K562 (cell line): Measurements from ENCODE around the gene EMD. TPM values are rescaled to one million over a fixed set of nuclear protein-coding genes. Genes with fewer than 3 reads are reported as not detected.

Experiments used
- ARID2 ChIP-seq: fragments of 450-650 bp; IDR thresholded peaks from 2 replicates; pipeline ENCODE4 v1.6.1; 2017; ENCODE audit warnings: antibody characterized with exemption, mild to moderate bottlenecking
- CBFB ChIP-seq: sonication (generic); formaldehyde crosslinking; IDR thresholded peaks from 2 replicates; pipeline ENCODE4 v1.4.0; 2020; ENCODE audit warnings: mild to moderate bottlenecking, missing genetic modification reagents
- CBX1 ChIP-seq: sonication (generic); IDR thresholded peaks from 2 replicates; pipeline ENCODE4 v1.6.1; 2016; ENCODE audit warnings: antibody characterized with exemption, low read depth, mild to moderate bottlenecking
- CHD2 ChIP-seq: IDR thresholded peaks from 2 replicates; pipeline ENCODE4 v1.6.1; 2011; ENCODE audit warnings: low read depth, low read length
- COPS2 ChIP-seq: fragments of 450-650 bp; conservative IDR thresholded peaks from 2 replicates; pipeline ENCODE4 v1.6.1; 2016; ENCODE audit warnings: mild to moderate bottlenecking, moderate library complexity
- ETS2 ChIP-seq: IDR thresholded peaks from 2 replicates; pipeline ENCODE4 v1.6.1; 2016; ENCODE audit warnings: borderline replicate concordance, missing genetic modification characterization, mild to moderate bottlenecking, moderate library complexity, missing compliant biosample characterization; ENCODE audit not compliant: poor library complexity, severe bottlenecking
- FOXP1 ChIP-seq: sonication (generic); formaldehyde crosslinking; IDR thresholded peaks from 2 replicates; pipeline ENCODE4 v1.8.0; 2022; ENCODE audit warnings: mild to moderate bottlenecking, missing genetic modification reagents
- NELFE ChIP-seq: IDR thresholded peaks from 2 replicates; pipeline ENCODE4 v1.6.1; 2011; ENCODE audit warnings: mild to moderate bottlenecking; ENCODE audit not compliant: insufficient read depth, insufficient read length
- PHF20 ChIP-seq: fragments of 450-650 bp; IDR thresholded peaks from 2 replicates; pipeline ENCODE4 v1.6.1; 2018; ENCODE audit not compliant: partially characterized antibody
- POU5F1 ChIP-seq: fragments of 150-350 bp; IDR thresholded peaks from 2 replicates; pipeline ENCODE4 v1.6.1; 2014; ENCODE audit warnings: borderline replicate concordance, low read length, low read depth, mild to moderate bottlenecking; ENCODE audit not compliant: partially characterized antibody
- PTBP1 ChIP-seq: fragments of 200-400 bp; formaldehyde crosslinking; IDR thresholded peaks from 2 replicates; pipeline ENCODE4 v1.6.1; 2017; ENCODE audit warnings: low read depth, low read length
- TCF7 ChIP-seq: sonication (generic); IDR thresholded peaks from 2 replicates; pipeline ENCODE4 v1.6.1; 2016; ENCODE audit warnings: antibody characterized with exemption, borderline replicate concordance
- TCFL5 ChIP-seq: fragments of 250-450 bp; sonication (Bioruptor Pico); conservative IDR thresholded peaks from 2 replicates; pipeline ENCODE4 v1.6.1; 2021; ENCODE audit warnings: mild to moderate bottlenecking, moderate library complexity, matching md5 sums
- THRAP3 ChIP-seq: fragments of 450-650 bp; IDR thresholded peaks from 2 replicates; pipeline ENCODE4 v1.6.1; 2016; ENCODE audit warnings: mild to moderate bottlenecking, inconsistent platforms, borderline replicate concordance
- TRIM28 ChIP-seq: fragments of 450-650 bp; IDR thresholded peaks from 2 replicates; pipeline ENCODE4 v1.6.1; 2017
- ZC3H4 ChIP-seq: sonication (generic); formaldehyde crosslinking; IDR thresholded peaks from 2 replicates; pipeline ENCODE4 v1.9.0; 2021; ENCODE audit warnings: missing genetic modification reagents, borderline replicate concordance
- ZNF23 ChIP-seq: fragments of 250-450 bp; sonication (Bioruptor Pico); IDR thresholded peaks from 2 replicates; pipeline ENCODE4 v1.4.0; 2020; ENCODE audit warnings: mild to moderate bottlenecking
- ZNF282 ChIP-seq: sonication (generic); formaldehyde crosslinking; IDR thresholded peaks from 2 replicates; pipeline ENCODE4 v1.8.1; 2023; ENCODE audit warnings: missing genetic modification reagents
- ZNF586 ChIP-seq: fragments of 450-650 bp; formaldehyde crosslinking; conservative IDR thresholded peaks from 2 replicates; pipeline ENCODE4 v1.4.0; 2020; ENCODE audit warnings: mild to moderate bottlenecking, moderate library complexity
- ZNF696 ChIP-seq: fragments of 250-450 bp; sonication (Bioruptor Pico); conservative IDR thresholded peaks from 2 replicates; pipeline ENCODE4 v1.4.0; 2020; ENCODE audit warnings: mild to moderate bottlenecking, moderate library complexity
- polyA plus RNA-seq, 8 experiments: library from polyadenylated mRNA; depleted of rRNA in 4 of 8; stranded (reverse) in 5 of 8; unstranded in 3 of 8; fragments of >200 nt; fragmentation: Nextera tagmentation in 2 of 8; fragmentation: Illumina TruSeq in 1 of 8; extraction: Ambion mirVana in 2 of 8; extraction: Trizol in 1 of 8; gene quantifications; 2 replicates each; pipeline versions ENCODE4 v1.2.1 to v1.2.3, GENCODE V29; 2011 to 2014; ENCODE audit warnings: inconsistent platforms in 1 of 8, missing spikeins in 1 of 8
- total RNA-seq, 7 experiments: library from RNA; depleted of rRNA in 6 of 7; stranded (reverse); fragments of >200 nt in 6 of 7; fragmentation: Illumina TruSeq in 2 of 7; extraction: Trizol in 2 of 7; gene quantifications; 2 replicates each; pipeline versions ENCODE4 v1.2.1 to v1.2.3, GENCODE V29; 2011 to 2021; ENCODE audit warnings: low replicate concordance in 1 of 7
- TF ChIP-seq, protein P1 (sequence below): sonication (generic); formaldehyde crosslinking; IDR thresholded peaks from 2 replicates; pipeline ENCODE4 v1.8.1; 2023; ENCODE audit warnings: mild to moderate bottlenecking, missing genetic modification reagents
- TF ChIP-seq, protein P2 (sequence below): sonication (generic); formaldehyde crosslinking; IDR thresholded peaks from 2 replicates; pipeline ENCODE4 v1.8.0; 2022; ENCODE audit warnings: mild to moderate bottlenecking, missing genetic modification reagents
- TF ChIP-seq, protein P3 (sequence below): fragments of 250-450 bp; sonication (Bioruptor Pico); IDR thresholded peaks from 2 replicates; pipeline ENCODE4 v1.4.0; 2020
- TF ChIP-seq, protein P4 (sequence below): sonication (generic); formaldehyde crosslinking; IDR thresholded peaks from 2 replicates; pipeline ENCODE4 v1.4.0; 2020; ENCODE audit warnings: mild to moderate bottlenecking, missing genetic modification reagents

The EMD gene
- total and polyA plus RNA-seq, 9 of the 15 experiments (the other 6 are each of a cell fraction or from before 2014, with no cell fraction given), result 2.3 to 206 (median 61.9) TPM

DNA sequence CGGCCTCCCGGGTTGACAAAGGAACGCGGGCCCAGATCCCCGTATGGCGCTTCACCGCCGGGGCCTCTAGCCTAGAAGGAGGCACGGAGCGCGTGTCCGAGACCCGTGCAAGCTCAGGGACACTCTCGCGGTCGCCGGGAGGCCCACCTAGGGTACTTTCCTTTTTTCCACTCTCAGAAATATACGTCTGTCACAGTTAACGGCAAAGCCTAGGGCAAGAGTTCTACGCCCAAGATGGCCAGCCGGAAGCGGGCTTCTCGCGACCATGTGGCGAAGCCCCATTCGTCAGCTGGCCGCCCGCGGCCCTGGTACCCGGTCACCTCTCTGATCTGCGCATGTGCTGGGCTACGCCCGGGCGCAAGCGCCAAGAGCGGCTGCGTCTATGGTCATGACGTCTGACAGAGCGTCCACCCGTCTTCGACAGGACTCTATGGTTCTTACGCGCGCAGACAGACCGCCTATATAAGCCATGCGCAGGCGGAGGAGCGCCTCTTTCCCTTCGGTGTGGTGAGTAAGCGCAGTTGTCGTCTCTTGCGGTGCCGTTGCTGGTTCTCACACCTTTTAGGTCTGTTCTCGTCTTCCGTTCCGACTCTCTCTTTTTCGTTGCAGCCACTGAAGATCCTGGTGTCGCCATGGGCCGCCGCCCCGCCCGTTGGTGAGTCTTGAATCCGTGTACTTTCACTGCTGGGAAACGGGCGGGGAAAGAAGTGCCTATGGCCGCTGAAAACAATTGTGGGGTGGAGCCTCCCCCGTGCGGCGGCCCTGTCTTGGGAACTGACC lies 19.0 kb downstream of the EMD start, which contains the start of gene RPL10 (continued):
- peak; percentile 42; the same call in 1 of the 2 replicates for TF ChIP-seq CHD2
- TF ChIP-seq, protein P1, sequence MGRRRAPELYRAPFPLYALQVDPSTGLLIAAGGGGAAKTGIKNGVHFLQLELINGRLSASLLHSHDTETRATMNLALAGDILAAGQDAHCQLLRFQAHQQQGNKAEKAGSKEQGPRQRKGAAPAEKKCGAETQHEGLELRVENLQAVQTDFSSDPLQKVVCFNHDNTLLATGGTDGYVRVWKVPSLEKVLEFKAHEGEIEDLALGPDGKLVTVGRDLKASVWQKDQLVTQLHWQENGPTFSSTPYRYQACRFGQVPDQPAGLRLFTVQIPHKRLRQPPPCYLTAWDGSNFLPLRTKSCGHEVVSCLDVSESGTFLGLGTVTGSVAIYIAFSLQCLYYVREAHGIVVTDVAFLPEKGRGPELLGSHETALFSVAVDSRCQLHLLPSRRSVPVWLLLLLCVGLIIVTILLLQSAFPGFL (CRISPR knock-in tag), result no peak; the same call in 1 of the 2 replicates
- no peak for TF ChIP-seq ARID2
- TF ChIP-seq THRAP3, result no peak
- TF ChIP-seq ZNF23 (CRISPR knock-in tag), result no peak
- no peak for TF ChIP-seq TCFL5 (CRISPR knock-in tag)
- TF ChIP-seq ZNF282 (CRISPR knock-in tag), result no peak
- TF ChIP-seq PTBP1, result no peak
- TF ChIP-seq ETS2 (tag), result no peak
- TF ChIP-seq, protein P2, sequence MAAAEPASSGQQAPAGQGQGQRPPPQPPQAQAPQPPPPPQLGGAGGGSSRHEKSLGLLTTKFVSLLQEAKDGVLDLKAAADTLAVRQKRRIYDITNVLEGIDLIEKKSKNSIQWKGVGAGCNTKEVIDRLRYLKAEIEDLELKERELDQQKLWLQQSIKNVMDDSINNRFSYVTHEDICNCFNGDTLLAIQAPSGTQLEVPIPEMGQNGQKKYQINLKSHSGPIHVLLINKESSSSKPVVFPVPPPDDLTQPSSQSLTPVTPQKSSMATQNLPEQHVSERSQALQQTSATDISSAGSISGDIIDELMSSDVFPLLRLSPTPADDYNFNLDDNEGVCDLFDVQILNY (CRISPR knock-in tag), result no peak; the same call in 1 of the 2 replicates
- TF ChIP-seq TRIM28, result no peak
- peak; percentile 82; the same call in 1 of the 2 replicates for TF ChIP-seq CBFB (CRISPR knock-in tag)
- TF ChIP-seq NELFE, result peak; percentile 79
- TF ChIP-seq TCF7, result 0 out of 2 replicates have a peak, but pooled peaks have one; percentile 48
- no peak for TF ChIP-seq ZNF696 (CRISPR knock-in tag)
- no peak for TF ChIP-seq ZC3H4 (CRISPR knock-in tag)
- TF ChIP-seq FOXP1, result peak; percentile 81; the same call in 1 of the 2 replicates
- peak; percentile 44 for TF ChIP-seq PHF20
- TF ChIP-seq, protein P3, sequence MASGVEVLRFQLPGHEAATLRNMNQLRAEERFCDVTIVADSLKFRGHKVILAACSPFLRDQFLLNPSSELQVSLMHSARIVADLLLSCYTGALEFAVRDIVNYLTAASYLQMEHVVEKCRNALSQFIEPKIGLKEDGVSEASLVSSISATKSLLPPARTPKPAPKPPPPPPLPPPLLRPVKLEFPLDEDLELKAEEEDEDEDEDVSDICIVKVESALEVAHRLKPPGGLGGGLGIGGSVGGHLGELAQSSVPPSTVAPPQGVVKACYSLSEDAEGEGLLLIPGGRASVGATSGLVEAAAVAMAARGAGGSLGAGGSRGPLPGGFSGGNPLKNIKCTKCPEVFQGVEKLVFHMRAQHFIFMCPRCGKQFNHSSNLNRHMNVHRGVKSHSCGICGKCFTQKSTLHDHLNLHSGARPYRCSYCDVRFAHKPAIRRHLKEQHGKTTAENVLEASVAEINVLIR, result peak; percentile 27; the same call in 1 of the 2 replicates
- TF ChIP-seq COPS2, result no peak
- TF ChIP-seq, protein P4, sequence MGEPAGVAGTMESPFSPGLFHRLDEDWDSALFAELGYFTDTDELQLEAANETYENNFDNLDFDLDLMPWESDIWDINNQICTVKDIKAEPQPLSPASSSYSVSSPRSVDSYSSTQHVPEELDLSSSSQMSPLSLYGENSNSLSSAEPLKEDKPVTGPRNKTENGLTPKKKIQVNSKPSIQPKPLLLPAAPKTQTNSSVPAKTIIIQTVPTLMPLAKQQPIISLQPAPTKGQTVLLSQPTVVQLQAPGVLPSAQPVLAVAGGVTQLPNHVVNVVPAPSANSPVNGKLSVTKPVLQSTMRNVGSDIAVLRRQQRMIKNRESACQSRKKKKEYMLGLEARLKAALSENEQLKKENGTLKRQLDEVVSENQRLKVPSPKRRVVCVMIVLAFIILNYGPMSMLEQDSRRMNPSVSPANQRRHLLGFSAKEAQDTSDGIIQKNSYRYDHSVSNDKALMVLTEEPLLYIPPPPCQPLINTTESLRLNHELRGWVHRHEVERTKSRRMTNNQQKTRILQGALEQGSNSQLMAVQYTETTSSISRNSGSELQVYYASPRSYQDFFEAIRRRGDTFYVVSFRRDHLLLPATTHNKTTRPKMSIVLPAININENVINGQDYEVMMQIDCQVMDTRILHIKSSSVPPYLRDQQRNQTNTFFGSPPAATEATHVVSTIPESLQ (CRISPR knock-in tag), result no peak; the same call in 1 of the 2 replicates
- TF ChIP-seq POU5F1, result peak; percentile 16
- peak; percentile 97; the same call in 1 of the 2 replicates for TF ChIP-seq CBX1
- TF ChIP-seq ZNF586 (CRISPR knock-in tag), result no peak
